D721Med (cell line): Measurements from ENCODE around the gene ACKR1.

Source experiments
- DNase-seq: peaks from one replicate; pipeline ENCODE4 v3.0.0; 2011; ENCODE audit warnings: low spot score; ENCODE audit not compliant: insufficient read length
- FAIRE-seq: peaks from 2 replicates; lab custom pipeline; 2011; peaks lifted over from hg19 to GRCh38; lab: Jason Lieb, UNC
- TF ChIP-seq, protein P1 (sequence below): IDR thresholded peaks from 2 replicates; pipeline ENCODE4 v1.5.1; 2012; ENCODE audit warnings: mild to moderate bottlenecking, control low read depth; ENCODE audit not compliant: insufficient read depth; ENCODE audit errors: missing control alignments

Gene ACKR1

DNA sequence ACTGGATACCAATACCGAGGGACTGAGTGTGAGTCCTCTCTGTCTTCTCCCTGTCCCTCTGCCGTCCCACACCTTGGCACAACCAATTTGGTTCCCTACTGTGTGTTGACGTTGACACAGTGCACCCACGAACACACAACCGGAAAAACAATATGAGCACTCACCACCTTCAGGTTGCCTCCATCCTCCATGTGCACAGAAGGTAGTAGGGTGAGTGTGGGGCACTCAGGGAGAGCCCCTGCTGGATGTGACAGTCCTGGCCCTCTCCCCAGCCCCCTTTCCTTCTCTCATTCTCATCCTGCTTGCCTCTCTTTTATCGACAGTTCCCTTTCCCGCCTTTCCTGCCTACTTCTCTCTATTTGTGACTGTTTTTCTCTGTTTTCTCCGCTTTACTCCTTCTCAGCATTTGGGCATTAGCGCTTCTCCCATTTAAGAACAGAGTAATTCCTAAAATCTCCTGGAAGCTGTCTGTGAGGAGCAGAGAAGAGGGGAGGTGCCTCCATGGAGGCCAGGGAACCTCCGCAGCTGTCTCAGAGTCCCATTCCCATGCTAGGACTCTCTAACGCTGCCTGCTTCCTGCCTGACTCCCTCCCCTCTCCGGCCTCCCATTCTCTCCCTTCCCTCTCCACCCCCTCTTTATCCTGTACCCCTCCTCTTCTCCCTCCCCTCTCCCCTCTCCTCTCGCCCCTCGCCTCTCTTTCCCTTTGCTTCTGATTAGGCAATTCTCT lies 16.9 kb upstream of the ACKR1 start:
- no peak for DNase-seq
- TF ChIP-seq, protein P1, sequence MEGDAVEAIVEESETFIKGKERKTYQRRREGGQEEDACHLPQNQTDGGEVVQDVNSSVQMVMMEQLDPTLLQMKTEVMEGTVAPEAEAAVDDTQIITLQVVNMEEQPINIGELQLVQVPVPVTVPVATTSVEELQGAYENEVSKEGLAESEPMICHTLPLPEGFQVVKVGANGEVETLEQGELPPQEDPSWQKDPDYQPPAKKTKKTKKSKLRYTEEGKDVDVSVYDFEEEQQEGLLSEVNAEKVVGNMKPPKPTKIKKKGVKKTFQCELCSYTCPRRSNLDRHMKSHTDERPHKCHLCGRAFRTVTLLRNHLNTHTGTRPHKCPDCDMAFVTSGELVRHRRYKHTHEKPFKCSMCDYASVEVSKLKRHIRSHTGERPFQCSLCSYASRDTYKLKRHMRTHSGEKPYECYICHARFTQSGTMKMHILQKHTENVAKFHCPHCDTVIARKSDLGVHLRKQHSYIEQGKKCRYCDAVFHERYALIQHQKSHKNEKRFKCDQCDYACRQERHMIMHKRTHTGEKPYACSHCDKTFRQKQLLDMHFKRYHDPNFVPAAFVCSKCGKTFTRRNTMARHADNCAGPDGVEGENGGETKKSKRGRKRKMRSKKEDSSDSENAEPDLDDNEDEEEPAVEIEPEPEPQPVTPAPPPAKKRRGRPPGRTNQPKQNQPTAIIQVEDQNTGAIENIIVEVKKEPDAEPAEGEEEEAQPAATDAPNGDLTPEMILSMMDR, result no peak

DNA sequence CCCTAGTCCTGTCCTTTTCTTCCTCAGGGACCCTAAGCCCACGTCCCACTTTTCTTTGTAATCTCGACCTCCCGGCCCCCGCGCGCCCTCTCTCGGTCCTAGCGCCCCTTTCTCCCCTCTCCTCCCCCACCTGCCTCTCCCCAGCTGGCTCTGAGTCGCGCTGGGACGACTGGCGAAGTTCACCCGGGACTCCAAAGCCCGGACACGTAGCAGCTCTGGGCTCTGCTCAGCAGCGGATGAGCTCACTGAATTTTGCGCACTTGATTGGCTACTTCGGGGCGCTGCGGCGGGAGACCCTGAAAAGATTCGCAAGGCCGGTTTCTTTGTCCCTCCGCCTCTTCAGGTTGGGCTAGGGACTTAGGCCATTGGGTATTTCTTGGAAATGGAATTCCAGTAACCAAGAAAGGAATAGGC lies 16.3 kb upstream of the ACKR1 start:
- DNase-seq, result no peak
- no peak for FAIRE-seq
- TF ChIP-seq, protein P1, result no peak

More for the DNA sequence above, 16.9 kb upstream of the ACKR1 start:
- no peak for FAIRE-seq

DNA sequence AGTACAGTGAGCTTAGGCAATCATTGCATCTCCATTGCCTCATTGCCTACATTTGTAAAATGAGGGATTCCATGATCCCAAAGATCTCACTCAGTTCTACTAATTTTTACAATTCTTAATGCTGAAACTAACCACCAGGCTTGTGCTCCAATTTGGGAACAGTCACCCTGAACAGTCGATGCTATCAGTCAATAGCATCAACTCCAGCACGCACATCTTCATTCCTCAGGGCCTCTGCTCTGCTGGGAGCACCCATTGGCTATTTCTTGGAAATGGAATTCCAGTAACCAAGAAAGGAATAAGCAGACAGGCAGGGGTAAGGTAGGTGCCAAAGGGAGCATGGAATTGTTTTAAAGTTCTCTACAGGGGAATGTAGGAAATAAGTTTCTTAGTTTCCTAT lies 14.2 kb upstream of the ACKR1 start:
- DNase-seq, result no peak
- TF ChIP-seq, protein P1, result no peak
- FAIRE-seq, result no peak

DNA sequence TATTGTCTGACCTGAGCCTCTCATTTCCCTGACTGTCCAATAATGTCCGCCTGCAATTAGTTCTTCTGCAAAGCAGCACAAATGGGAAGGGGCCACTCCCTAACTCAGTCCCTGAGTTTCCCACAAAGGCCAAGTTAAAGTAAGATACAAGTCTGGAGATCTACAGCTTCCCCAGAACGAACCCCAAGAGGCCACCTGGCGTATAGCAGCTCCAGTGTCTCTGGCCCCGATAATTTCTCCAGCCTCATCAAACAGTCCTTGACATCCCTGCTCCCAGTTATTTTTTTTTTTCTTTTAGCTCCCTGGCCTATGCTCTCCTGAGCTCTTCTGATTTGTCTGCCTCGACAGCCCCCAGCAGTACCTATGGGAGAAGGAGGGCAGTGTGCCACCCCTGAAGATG lies 8.1 kb upstream of the ACKR1 start:
- FAIRE-seq, result no peak

DNA sequence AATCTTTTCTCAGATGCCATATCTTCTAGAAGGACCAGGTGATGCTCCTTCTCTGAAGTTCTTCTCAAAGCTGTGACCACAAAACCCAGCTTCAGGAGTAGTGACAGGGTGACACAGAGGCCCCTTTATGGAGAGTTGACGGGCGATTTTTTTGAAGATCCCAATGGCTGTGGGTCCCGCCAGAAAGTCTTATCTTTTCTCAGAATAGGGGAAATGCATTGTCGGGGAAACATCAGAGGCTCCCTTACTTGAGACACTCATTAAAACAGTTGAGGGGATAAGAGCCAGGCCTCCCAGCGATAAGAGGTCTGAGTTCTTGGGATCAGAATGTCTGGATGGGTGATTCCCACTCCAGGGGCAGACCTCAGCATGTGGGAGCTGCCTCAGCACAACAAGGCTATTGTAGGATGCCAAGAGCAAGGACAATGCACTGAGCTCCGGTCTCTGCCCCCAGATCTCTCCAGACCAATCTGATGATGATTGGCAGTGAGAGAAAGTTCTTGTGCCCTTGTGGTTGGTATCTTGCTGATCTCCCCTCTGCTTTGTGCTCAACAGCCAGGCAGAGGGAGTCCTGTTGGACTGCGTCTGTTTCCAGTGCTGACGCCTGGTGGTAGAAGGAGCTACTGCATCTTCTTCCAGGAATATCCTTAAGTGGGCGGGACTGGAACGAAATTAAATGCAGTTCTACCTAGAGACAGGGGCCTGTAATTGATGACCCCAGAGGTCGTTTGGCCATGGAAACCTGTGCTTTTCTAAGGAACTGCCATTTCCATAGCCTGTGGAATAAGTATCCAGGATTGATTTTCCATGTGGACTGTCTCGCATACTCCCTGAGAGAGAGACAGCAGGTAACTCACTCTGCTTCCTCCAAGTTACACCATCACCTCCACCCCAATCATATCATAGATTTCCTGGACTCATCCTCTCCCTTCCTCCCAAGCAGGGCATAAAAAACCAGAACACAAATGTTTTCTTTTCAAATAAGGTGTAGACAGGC lies 6.8 kb upstream of the ACKR1 start:
- TF ChIP-seq, protein P1, result peak; percentile 99
- DNase-seq, result no peak

More for the DNA sequence above, 8.1 kb upstream of the ACKR1 start:
- no peak for DNase-seq
- TF ChIP-seq, protein P1, result peak; percentile 8

DNA sequence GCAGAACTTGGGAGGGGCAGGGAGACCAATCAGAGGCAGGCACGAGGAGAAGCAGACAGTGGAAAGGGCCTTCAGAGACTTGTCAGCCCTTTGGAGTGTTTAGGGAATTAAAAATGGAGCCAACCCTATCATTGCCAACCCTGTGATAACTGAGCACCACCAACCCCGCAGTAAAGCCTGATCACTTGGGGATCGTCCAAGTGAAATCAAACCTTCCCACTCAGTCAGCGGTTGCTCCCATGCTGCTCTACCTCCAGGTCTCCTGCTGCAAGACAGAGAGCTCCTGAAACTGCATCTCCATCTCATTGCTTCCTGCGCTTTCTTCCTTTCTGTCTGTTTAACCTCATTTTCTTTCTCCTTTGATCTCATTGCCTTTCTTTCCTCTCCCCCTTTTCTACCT lies 4.8 kb upstream of the ACKR1 start:
- FAIRE-seq (no peak), DNase-seq (no peak)
- TF ChIP-seq, protein P1, result no peak

More for the DNA sequence above, 6.8 kb upstream of the ACKR1 start:
- FAIRE-seq, result peak; percentile 90
